Choroid plexus epithelial cell (primary cell): ENCODE data around the gene BAZ2B.

ENCODE experiments used
- DNase-seq: peaks from one replicate; pipeline ENCODE4 v3.0.0-alpha.2; 2010; ENCODE audit warnings: low read depth
- H3K4me3 ChIP-seq: 2 replicates; pipeline ENCODE4 v1.5.1; 2011; ENCODE audit warnings: low read depth, mild to moderate bottlenecking, control low read depth, low read length, moderate library complexity
- CTCF ChIP-seq: conservative IDR thresholded peaks from 2 replicates; pipeline ENCODE4 v1.5.1; 2011; ENCODE audit warnings: low read depth, mild to moderate bottlenecking, control low read depth, inconsistent platforms, low read length, moderate library complexity

The BAZ2B gene

GRCh38 chr2:159616286-159616701 lies at the start of gene BAZ2B:
TSS of gene BAZ2B (minus strand) at chr2:159616548. CDS start at chr2:159478719, 137,829 bp downstream.
- DNase-seq, result peak; percentile 89
- TF ChIP-seq CTCF, result no peak

GRCh38 chr2:159661286-159661685 lies 44.9 kb upstream of the BAZ2B start:
- DNase-seq, result no peak
- no peak overlapping the region for H3K4me3 ChIP-seq
- TF ChIP-seq CTCF, result no peak

More at GRCh38 chr2:159616286-159616701, at the start of gene BAZ2B:
- peak within 1 kb of the TSS; percentile 80 for H3K4me3 ChIP-seq

- TF ChIP-seq CTCF, result no peak
- peak; percentile 45 for DNase-seq
- no peak overlapping the region for H3K4me3 ChIP-seq
Measured at GRCh38 chr2:159658881-159659873, 42.8 kb upstream of the BAZ2B start.

- H3K4me3 ChIP-seq, result no peak overlapping the region
- TF ChIP-seq CTCF, result no peak
- DNase-seq, result no peak
Measured at GRCh38 chr2:159653962-159654361, 37.6 kb upstream of the BAZ2B start.

GRCh38 chr2:159651884-159652283 lies 35.5 kb upstream of the BAZ2B start:
- H3K4me3 ChIP-seq, result no peak overlapping the region
- no peak for DNase-seq
- TF ChIP-seq CTCF, result no peak

GRCh38 chr2:159650574-159650973 lies 34.2 kb upstream of the BAZ2B start:
- TF ChIP-seq CTCF, result no peak
- no peak for DNase-seq
- H3K4me3 ChIP-seq, result no peak overlapping the region
